ENCODE data around the gene TMPRSS13.

DNA sequence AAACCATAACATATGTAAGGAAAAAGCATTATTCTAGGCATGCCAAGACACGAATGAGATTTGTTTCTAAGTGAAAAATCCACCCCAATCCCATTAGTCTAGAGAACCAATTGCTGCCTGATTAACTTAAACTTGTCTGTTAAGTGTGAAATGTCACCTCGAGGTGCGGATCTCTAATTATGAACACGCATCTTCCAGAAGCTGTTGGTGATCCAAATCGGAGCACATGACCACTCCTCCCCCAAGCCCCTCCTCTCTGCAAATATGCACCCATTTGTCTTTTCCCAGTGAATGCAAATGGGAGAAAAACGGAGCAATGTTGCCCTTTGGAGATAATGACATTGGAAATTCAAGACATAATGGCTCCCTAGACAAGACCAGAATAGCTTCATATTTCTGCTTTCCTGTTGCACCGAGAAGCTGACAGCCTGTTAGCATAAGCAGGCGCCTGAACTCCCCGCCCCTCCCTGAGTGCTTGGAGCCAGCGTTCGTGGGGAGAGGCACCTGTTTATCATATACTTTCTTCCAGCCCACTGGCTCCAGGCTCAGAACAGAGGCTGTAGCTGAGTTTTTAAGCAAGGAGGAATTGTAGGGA lies 46.8 kb downstream of the TMPRSS13 start:
- TF ChIP-seq POLR2A (IDR thresholded peaks at IDR 0.05): no peak
- TF ChIP-seq, protein P1, sequence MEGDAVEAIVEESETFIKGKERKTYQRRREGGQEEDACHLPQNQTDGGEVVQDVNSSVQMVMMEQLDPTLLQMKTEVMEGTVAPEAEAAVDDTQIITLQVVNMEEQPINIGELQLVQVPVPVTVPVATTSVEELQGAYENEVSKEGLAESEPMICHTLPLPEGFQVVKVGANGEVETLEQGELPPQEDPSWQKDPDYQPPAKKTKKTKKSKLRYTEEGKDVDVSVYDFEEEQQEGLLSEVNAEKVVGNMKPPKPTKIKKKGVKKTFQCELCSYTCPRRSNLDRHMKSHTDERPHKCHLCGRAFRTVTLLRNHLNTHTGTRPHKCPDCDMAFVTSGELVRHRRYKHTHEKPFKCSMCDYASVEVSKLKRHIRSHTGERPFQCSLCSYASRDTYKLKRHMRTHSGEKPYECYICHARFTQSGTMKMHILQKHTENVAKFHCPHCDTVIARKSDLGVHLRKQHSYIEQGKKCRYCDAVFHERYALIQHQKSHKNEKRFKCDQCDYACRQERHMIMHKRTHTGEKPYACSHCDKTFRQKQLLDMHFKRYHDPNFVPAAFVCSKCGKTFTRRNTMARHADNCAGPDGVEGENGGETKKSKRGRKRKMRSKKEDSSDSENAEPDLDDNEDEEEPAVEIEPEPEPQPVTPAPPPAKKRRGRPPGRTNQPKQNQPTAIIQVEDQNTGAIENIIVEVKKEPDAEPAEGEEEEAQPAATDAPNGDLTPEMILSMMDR (IDR thresholded peaks at IDR 0.05): no peak
